ENCODE measurements around the gene GPR32. TPM values are rescaled to one million over a fixed set of nuclear protein-coding genes. Genes with fewer than 3 reads are reported as not detected.
"Not testable (repeated sequence)": the region's sequence is repeated elsewhere in the genome, so short reads cannot be mapped to it uniquely, and the experiment has no call there.

The GPR32 gene
- total and polyA plus RNA-seq, 10 of the 15 experiments (the other 5 are each of a cell fraction or from before 2014, with no cell fraction given): not detected

GRCh38 chr19:50779504-50780457 is 9.5 kb downstream of the GPR32 start (continued):
- no peak for TF ChIP-seq ZBTB11 (CRISPR knock-in tag; IDR thresholded peaks at IDR 0.05)
- TF ChIP-seq CHD4 (IDR thresholded peaks at IDR 0.05): no peak

GRCh38 chr19:50780753-50781435 is 10.6 kb downstream of the GPR32 start:
- intact Hi-C loops (cut with micrococcal nuclease; ENCODE audit: unreplicated experiment): no loop called here

GRCh38 chr19:50783848-50784152 is 13.5 kb downstream of the GPR32 start:
- DNase-seq (ENCODE audit: low read depth, low spot score); H3K79me2 ChIP-seq (ENCODE audit: control insufficient read depth, insufficient read depth, low read length); H2AFZ ChIP-seq (ENCODE audit: control insufficient read depth, low read depth, low read length); H3K4me1 ChIP-seq (ENCODE audit: control insufficient read depth, insufficient read depth, low read length); in situ Hi-C loops (cut with MboI); H3K4me3 ChIP-seq; H3K4me2 ChIP-seq (ENCODE audit: control insufficient read depth, insufficient read depth); H4K20me1 ChIP-seq (ENCODE audit: control insufficient read depth, insufficient read depth); H3K36me3 ChIP-seq (ENCODE audit: control insufficient read depth in 2 of 2, insufficient read depth in 2 of 2, low read length in 1 of 2); BruUV-seq (replicated peaks); H3K9me3 ChIP-seq (replicated peaks; ENCODE audit: control insufficient read depth, insufficient read depth, low read length); POLR2A ChIA-PET; H3K27me3 ChIP-seq (replicated peaks in 1 of 2; ENCODE audit: control insufficient read depth in 2 of 2, insufficient read depth in 2 of 2, low read length in 1 of 2); ATAC-seq; FAIRE-seq; H3K27ac ChIP-seq (ENCODE audit: control insufficient read depth, insufficient read depth); H3K9ac ChIP-seq (ENCODE audit: control insufficient read depth, insufficient read depth, low read length): not testable (repeated sequence)
- ChIA-PET CTCF (interaction anchor here (0.7 to 4.0 kb wide), 19 partner anchors 9 to 648 kb away, joined by 3 to 39 read pairs (median 4); no protein-coding TSS in a partner anchor), SMC1A (ENCODE audit: uncharacterized antibody, unreplicated experiment) (interaction anchor here (0.6 to 2.3 kb wide), 6 partner anchors 32 to 407 kb away, joined by 3 to 22 read pairs (median 4); partner anchors contain the start of gene NR1H2), RAD21 (ENCODE audit: unreplicated experiment) (interaction anchor here (0.6 to 2.4 kb wide), 9 partner anchors 34 to 427 kb away, joined by 3 to 24 read pairs (median 3); partner anchors contain the start of genes JOSD2 and POLD1)
- 27% methylated on average over 8 of the region's 8 CpGs for WGBS (ENCODE audit: insufficient coverage, insufficient replicate concordance, low lambda C conversion rate, missing lambda C conversion rate)
- intact Hi-C loops (cut with micrococcal nuclease; ENCODE audit: unreplicated experiment): loop anchor here (1.0 to 2.0 kb wide), 5 partner anchors 79 to 426 kb away; no protein-coding TSS in a partner anchor

More at GRCh38 chr19:50780753-50781435, 10.6 kb downstream of the GPR32 start:
- no peak overlapping the region for H3K4me3 ChIP-seq
- no peaks in the 10 kb centered on the region for H4K20me1 ChIP-seq (ENCODE audit: control insufficient read depth, insufficient read depth)
- H3K4me1 ChIP-seq (ENCODE audit: control insufficient read depth, insufficient read depth, low read length): no peaks in the 10 kb centered on the region; the same call in 1 of the 2 replicates
- H3K4me2 ChIP-seq (ENCODE audit: control insufficient read depth, insufficient read depth): no peak overlapping the region
- H3K27me3 ChIP-seq (replicated peaks in 1 of 2; ENCODE audit: control insufficient read depth in 2 of 2, insufficient read depth in 2 of 2, low read length in 1 of 2): peaks cover 4 to 8% of the 10 kb centered on the region in 2 experiments
- no TSS peak for BruUV-seq (replicated peaks)
- H2AFZ ChIP-seq (ENCODE audit: control insufficient read depth, low read depth, low read length): no peak overlapping the region
- H3K27ac ChIP-seq (ENCODE audit: control insufficient read depth, insufficient read depth): no peak overlapping the region
- H3K36me3 ChIP-seq (ENCODE audit: control insufficient read depth in 2 of 2, insufficient read depth in 2 of 2, low read length in 1 of 2): no peaks in the 10 kb centered on the region
- WGBS (ENCODE audit: insufficient coverage, insufficient replicate concordance, low lambda C conversion rate, missing lambda C conversion rate): 17% methylated on average over 16 of the region's 16 CpGs
- H3K79me2 ChIP-seq (ENCODE audit: control insufficient read depth, insufficient read depth, low read length): no peaks in the 10 kb centered on the region
- POLR2A ChIA-PET: no interaction called here
- DNase-seq (ENCODE audit: low read depth, low spot score): no peak
- H3K9ac ChIP-seq (ENCODE audit: control insufficient read depth, insufficient read depth, low read length): no peak overlapping the region
- in situ Hi-C loops (cut with MboI): no loop called here
- RAD21 ChIA-PET (ENCODE audit: unreplicated experiment): interaction anchor here (1.2 kb wide), 1 partner anchor 75 kb away, joined by 3 read pairs; no protein-coding TSS in a partner anchor
- no peak for FAIRE-seq
- no peaks in the 10 kb centered on the region for H3K9me3 ChIP-seq (replicated peaks; ENCODE audit: control insufficient read depth, insufficient read depth, low read length)
- SMC1A ChIA-PET (ENCODE audit: uncharacterized antibody, unreplicated experiment): interaction anchor here (0.6 to 1.6 kb wide), 3 partner anchors 75 to 243 kb away, joined by 3 to 8 read pairs (median 4); no protein-coding TSS in a partner anchor
- no peak for TF ChIP-seq TARDBP (IDR thresholded peaks at IDR 0.05; ENCODE audit: borderline replicate concordance)
- no peak for TF ChIP-seq ZBED1 (IDR thresholded peaks at IDR 0.05; ENCODE audit: borderline replicate concordance)
- no peak for TF ChIP-seq PML (IDR thresholded peaks at IDR 0.05; ENCODE audit: low read length)
- no peak for TF ChIP-seq MYB (IDR thresholded peaks at IDR 0.05; ENCODE audit: borderline replicate concordance, low read depth, low read length)
- no peak for TF ChIP-seq EGR1 (IDR thresholded peaks at IDR 0.05; ENCODE audit: borderline replicate concordance in 1 of 2, low read depth in 2 of 2, low read length in 2 of 2)
- TF ChIP-seq GABPA (IDR thresholded peaks at IDR 0.05; ENCODE audit: low read depth): no peak
- TF ChIP-seq SRF (IDR thresholded peaks at IDR 0.05; ENCODE audit: low read depth in 2 of 2, low read length in 2 of 2): no peak
- CTCF ChIA-PET: interaction anchor here (0.8 to 2.2 kb wide), 7 partner anchors 9 to 516 kb away, joined by 3 to 11 read pairs (median 3); no protein-coding TSS in a partner anchor
- no peak for ATAC-seq

Data from GM12878 (cell line).